ENCODE results near the gene LRRTM2.

The LRRTM2 gene

DNA sequence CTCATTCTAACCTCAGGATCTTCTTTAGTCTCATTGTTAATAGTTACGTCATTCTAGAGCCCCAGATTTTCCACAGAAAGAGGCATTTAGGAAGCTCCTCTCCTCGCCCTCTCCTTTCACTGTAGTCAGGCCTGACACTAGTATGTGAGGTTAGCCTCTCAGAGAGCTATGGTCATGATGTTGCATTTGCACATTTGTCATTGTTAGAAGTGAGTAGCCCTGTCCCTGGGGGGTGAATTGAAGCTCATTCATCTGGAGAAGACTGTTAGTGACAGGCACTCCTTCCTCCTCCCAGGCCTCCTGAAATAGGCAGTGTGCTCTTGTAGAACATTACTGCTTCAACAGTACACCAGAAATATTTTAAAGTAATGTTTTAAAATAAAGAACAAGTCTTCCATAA lies 26.6 kb upstream of the LRRTM2 start:
- no peak overlapping the region for H3K4me3 ChIP-seq (ENCODE audit: low read depth, low read length)
- TF ChIP-seq, protein P1, sequence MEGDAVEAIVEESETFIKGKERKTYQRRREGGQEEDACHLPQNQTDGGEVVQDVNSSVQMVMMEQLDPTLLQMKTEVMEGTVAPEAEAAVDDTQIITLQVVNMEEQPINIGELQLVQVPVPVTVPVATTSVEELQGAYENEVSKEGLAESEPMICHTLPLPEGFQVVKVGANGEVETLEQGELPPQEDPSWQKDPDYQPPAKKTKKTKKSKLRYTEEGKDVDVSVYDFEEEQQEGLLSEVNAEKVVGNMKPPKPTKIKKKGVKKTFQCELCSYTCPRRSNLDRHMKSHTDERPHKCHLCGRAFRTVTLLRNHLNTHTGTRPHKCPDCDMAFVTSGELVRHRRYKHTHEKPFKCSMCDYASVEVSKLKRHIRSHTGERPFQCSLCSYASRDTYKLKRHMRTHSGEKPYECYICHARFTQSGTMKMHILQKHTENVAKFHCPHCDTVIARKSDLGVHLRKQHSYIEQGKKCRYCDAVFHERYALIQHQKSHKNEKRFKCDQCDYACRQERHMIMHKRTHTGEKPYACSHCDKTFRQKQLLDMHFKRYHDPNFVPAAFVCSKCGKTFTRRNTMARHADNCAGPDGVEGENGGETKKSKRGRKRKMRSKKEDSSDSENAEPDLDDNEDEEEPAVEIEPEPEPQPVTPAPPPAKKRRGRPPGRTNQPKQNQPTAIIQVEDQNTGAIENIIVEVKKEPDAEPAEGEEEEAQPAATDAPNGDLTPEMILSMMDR (IDR thresholded peaks at IDR 0.05; ENCODE audit: low read depth, low read length, missing control alignments), result no peak
- in situ Hi-C loops (cut with HindIII; ENCODE audit: low sequenced_read_pairs), result no loop called here
- no peak for DNase-seq (ENCODE audit: low read depth)

DNA sequence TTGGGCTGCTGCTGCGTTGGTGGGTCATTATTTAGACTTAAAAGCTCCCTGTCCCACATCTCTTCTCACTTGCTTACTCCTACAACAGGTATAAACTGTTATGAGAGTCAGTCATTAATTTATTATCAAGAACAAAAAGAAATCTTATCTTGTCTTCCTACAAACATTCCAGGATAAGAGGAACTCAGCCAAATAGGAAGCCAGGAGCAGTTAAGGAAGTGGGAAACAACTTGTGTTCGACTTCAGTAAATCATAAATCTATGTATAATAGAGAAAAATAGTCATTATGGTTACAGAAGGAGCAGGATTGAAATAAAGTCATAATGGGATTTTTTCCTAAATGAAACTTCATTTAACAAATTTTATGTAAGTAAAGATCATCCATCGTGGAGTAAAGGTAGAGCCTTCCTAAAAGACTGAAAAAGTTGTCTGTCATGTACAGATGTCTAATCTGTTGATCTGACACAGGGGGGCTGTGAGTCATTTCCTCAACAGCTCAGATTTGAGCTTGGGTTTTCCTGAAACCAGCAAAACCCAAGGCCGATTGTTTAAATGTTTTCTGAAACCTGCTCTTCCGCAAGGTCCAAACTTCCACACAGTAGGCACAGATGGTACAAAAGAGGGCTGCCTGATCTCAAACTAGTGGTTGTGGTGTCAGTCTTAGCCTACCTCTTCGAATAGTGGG lies 25.3 kb upstream of the LRRTM2 start:
- TF ChIP-seq, protein P1 (IDR thresholded peaks at IDR 0.05; ENCODE audit: low read depth, low read length, missing control alignments), result no peak
- in situ Hi-C loops (cut with HindIII; ENCODE audit: low sequenced_read_pairs), result no loop called here
- peak; percentile 16 for DNase-seq (ENCODE audit: low read depth)
- H3K4me3 ChIP-seq (ENCODE audit: low read depth, low read length), result no peak overlapping the region

DNA sequence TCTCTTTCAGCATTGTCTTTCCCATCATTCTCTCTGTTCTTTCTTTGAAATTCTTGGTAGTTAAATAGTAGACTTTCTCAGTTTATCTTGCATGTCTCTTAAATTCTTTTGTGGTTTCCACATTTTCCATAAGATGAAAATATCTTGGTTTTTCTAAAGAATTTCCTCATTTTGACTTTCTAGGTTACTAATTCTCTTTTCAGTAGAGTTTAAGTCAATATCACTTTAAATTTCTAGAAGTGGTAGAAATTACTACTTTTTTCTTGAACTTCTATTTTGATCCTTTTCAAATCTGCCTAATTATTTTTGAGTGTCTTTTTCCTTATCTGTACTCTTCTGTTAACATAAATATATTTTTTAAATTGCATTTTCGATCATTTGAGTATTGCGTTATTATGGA lies 23.6 kb upstream of the LRRTM2 start:
- DNase-seq (ENCODE audit: low read depth), result no peak
- H3K4me3 ChIP-seq (ENCODE audit: low read depth, low read length), result no peak overlapping the region
- in situ Hi-C loops (cut with HindIII; ENCODE audit: low sequenced_read_pairs), result loop anchor here (5.0 kb wide), 1 partner anchor 34 kb away; no protein-coding TSS in a partner anchor
- TF ChIP-seq, protein P1 (IDR thresholded peaks at IDR 0.05; ENCODE audit: low read depth, low read length, missing control alignments), result no peak

DNA sequence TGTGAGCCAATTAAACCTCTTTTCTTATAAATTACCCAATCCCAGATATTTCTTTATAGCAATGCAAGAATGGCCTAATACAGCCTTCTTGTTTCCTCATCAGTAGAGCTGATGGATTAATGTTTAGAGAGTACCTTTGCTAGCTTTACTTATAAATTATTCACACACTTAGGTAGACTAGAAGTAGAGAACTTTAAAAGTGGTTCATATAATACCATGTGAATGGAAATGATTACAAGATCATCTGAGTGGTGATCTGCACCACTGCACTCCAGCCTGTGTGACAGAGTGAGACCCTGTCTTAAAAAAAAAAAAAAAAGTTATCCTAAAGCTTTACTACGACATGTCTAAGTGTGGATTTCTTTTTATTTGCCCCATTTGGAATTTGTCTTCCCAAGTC lies 23.2 kb upstream of the LRRTM2 start:
- in situ Hi-C loops (cut with HindIII; ENCODE audit: low sequenced_read_pairs), result loop anchor here (5.0 kb wide), 1 partner anchor 34 kb away; no protein-coding TSS in a partner anchor
- TF ChIP-seq, protein P1 (IDR thresholded peaks at IDR 0.05; ENCODE audit: low read depth, low read length, missing control alignments), result no peak
- no peak for DNase-seq (ENCODE audit: low read depth)
- no peak overlapping the region for H3K4me3 ChIP-seq (ENCODE audit: low read depth, low read length)

DNA sequence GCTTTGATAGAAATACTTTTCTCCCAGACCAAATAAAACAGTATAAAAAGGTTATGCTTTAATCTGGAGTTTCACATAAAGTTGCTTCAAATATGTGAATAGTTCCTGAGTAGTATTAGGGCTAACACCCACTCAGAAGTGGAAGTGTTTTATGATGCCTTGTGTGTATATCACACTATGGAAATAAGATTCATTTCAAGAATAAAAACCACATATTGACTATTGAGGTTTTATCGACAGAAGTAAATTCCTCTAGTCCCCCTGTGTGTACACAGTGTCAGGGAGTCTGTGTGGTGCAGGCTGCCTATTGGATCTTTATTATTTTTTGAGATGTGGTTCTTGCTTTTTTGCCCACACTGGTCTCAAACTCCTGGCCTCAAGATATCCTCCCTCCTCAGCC lies 20.8 kb upstream of the LRRTM2 start:
- in situ Hi-C loops (cut with HindIII; ENCODE audit: low sequenced_read_pairs), result loop anchor here (5.0 kb wide), 1 partner anchor 36 kb away; no protein-coding TSS in a partner anchor
- DNase-seq (ENCODE audit: low read depth), result no peak
- H3K4me3 ChIP-seq (ENCODE audit: low read depth, low read length), result no peak overlapping the region
- TF ChIP-seq, protein P1 (IDR thresholded peaks at IDR 0.05; ENCODE audit: low read depth, low read length, missing control alignments), result no peak

DNA sequence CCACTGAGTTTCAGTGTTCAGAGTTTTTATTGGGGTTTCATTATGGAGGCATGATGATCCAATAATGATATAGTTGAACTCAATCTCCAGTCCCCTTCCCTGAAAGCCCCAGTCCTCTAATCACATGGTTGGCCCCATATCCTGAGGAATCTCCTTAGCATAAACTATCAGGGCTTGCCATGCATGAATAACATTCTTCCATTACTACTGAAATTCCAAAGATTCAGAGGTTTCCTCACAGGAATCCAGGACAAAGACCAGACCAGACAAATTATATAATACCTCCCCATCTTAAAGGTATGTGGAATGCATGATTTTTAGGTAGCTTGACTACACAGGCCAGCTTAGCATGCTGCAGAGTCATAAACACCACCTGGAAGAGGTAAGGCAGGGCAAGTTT lies 15.5 kb upstream of the LRRTM2 start:
- H3K4me3 ChIP-seq (ENCODE audit: low read depth, low read length), result no peak overlapping the region
- TF ChIP-seq, protein P1 (IDR thresholded peaks at IDR 0.05; ENCODE audit: low read depth, low read length, missing control alignments), result no peak
- no peak for DNase-seq (ENCODE audit: low read depth)
- in situ Hi-C loops (cut with HindIII; ENCODE audit: low sequenced_read_pairs), result no loop called here

All from astrocyte of the cerebellum (primary cell).